Smooth muscle cell (in vitro differentiated cells): ENCODE results near the gene CNTN2. TPM values are rescaled to one million over a fixed set of nuclear protein-coding genes. Genes with fewer than 3 reads are reported as not detected.

Experiments
- DNase-seq: peaks from one replicate; lab custom pipeline; 2025; ENCODE audit not compliant: unreplicated experiment; lab: John Stamatoyannopoulos, UW
- H2AFZ ChIP-seq: fragments of 200-600 bp; sonication (generic); 2 replicates; pipeline ENCODE4 v1.6.0; 2016; ENCODE audit warnings: antibody characterized with exemption, low read depth, mild to moderate bottlenecking
- H3F3A ChIP-seq: fragments of 200-600 bp; sonication (generic); 2 replicates; pipeline ENCODE4 v1.6.0; 2017; ENCODE audit warnings: antibody characterized with exemption, low read depth
- H3K27ac ChIP-seq: fragments of 200-600 bp; sonication (generic); 2 replicates; pipeline ENCODE4 v1.5.1; 2016; ENCODE audit warnings: low read depth, mild to moderate bottlenecking
- H3K27me3 ChIP-seq: fragments of 200-600 bp; sonication (generic); 2 replicates; pipeline ENCODE4 v1.6.1; 2016; ENCODE audit warnings: low read depth, mild to moderate bottlenecking
- H3K36me3 ChIP-seq: fragments of 200-600 bp; sonication (generic); 2 replicates; pipeline ENCODE4 v1.5.1; 2016; ENCODE audit warnings: low read depth
- H3K4me1 ChIP-seq: fragments of 200-600 bp; sonication (generic); 2 replicates; pipeline ENCODE4 v1.5.1; 2016; ENCODE audit warnings: low read depth
- H3K4me2 ChIP-seq: fragments of 200-600 bp; sonication (generic); 2 replicates; pipeline ENCODE4 v1.6.0; 2016; ENCODE audit warnings: mild to moderate bottlenecking
- H3K4me3 ChIP-seq: fragments of 200-600 bp; sonication (generic); 2 replicates; pipeline ENCODE4 v1.5.1; 2016; ENCODE audit warnings: mild to moderate bottlenecking
- H3K79me2 ChIP-seq: fragments of 200-600 bp; sonication (generic); 2 replicates; pipeline ENCODE4 v1.6.0; 2016; ENCODE audit warnings: low read depth, mild to moderate bottlenecking
- H3K9ac ChIP-seq: fragments of 200-600 bp; sonication (generic); 2 replicates; pipeline ENCODE4 v1.6.0; 2016; ENCODE audit warnings: low read depth
- H3K9me3 ChIP-seq: fragments of 200-600 bp; sonication (generic); replicated peaks from 2 replicates; pipeline ENCODE4 v1.5.1; 2016; ENCODE audit warnings: low read depth
- H4K20me1 ChIP-seq: fragments of 200-600 bp; sonication (generic); 2 replicates; pipeline ENCODE4 v1.6.0; 2016; ENCODE audit warnings: low read depth
- CTCF ChIP-seq: fragments of 200-600 bp; sonication (generic); IDR thresholded peaks from 2 replicates; pipeline ENCODE4 v1.5.1; 2017; ENCODE audit warnings: borderline replicate concordance, mild to moderate bottlenecking, antibody characterized with exemption; ENCODE audit not compliant: insufficient read depth, poor library complexity, severe bottlenecking
- whole genome bisulfite sequencing: methylation state at CpG from one replicate; pipeline ENCODE4 v1.1.7; 2016; ENCODE audit warnings: low lambda C conversion rate; 5-methylcytosine and 5-hydroxymethylcytosine counted together
- polyA plus RNA-seq: library from polyadenylated mRNA; unstranded; fragments of >200 nt; fragmentation: Nextera tagmentation; extraction: Ambion mirVana; gene quantifications from 2 replicates; pipeline ENCODE4 v1.2.1, GENCODE V29; 2016
- total RNA-seq: library from RNA; depleted of rRNA; stranded (reverse); fragments of >200 nt; gene quantifications from 2 replicates; pipeline ENCODE4 v1.2.3, GENCODE V29; 2014

CNTN2 gene
- total and polyA plus RNA-seq, 2 experiments from 2014 or later, result not detected

- Histone ChIP-seq H3K27me3 (no peaks in the 10 kb centered on the region), H3K9ac (no peak overlapping the region), H3K4me3 (no peak overlapping the region), H4K20me1 (no peaks in the 10 kb centered on the region), H3K9me3 (no peaks in the 10 kb centered on the region), H3K4me2 (no peak overlapping the region), H3K36me3 (no peaks in the 10 kb centered on the region), H2AFZ (no peak overlapping the region), H3K27ac (no peak overlapping the region), H3K79me2 (no peaks in the 10 kb centered on the region), H3K4me1 (no peaks in the 10 kb centered on the region), H3F3A (no peaks in the 10 kb centered on the region)
- WGBS, result 78% methylated on average over 4 of the region's 4 CpGs
- no peak for TF ChIP-seq CTCF
- DNase-seq, result no peak
These were observed 33.3 kb downstream of the CNTN2 start for GRCh38 chr1:205076245-205076761.

- Histone ChIP-seq H3K4me1 (no peaks in the 10 kb centered on the region), H3K4me3 (no peak overlapping the region), H3K27ac (no peak overlapping the region), H3K79me2 (no peaks in the 10 kb centered on the region), H2AFZ (no peak overlapping the region), H3F3A (no peaks in the 10 kb centered on the region), H3K9me3 (no peaks in the 10 kb centered on the region), H4K20me1 (no peaks in the 10 kb centered on the region), H3K9ac (no peak overlapping the region), H3K27me3 (no peaks in the 10 kb centered on the region), H3K4me2 (no peak overlapping the region), H3K36me3 (no peaks in the 10 kb centered on the region)
- TF ChIP-seq CTCF, result no peak
- DNase-seq, result no peak
- WGBS, result 95% methylated on average over 7 of the region's 7 CpGs
These were observed 34.3 kb downstream of the CNTN2 start for GRCh38 chr1:205077158-205077933.

- Histone ChIP-seq H3K27me3 (no peaks in the 10 kb centered on the region), H3K36me3 (no peaks in the 10 kb centered on the region), H3F3A (no peaks in the 10 kb centered on the region), H3K4me2 (no peak overlapping the region), H3K27ac (no peak overlapping the region), H3K9ac (no peak overlapping the region), H3K79me2 (no peaks in the 10 kb centered on the region), H3K9me3 (no peaks in the 10 kb centered on the region), H2AFZ (no peak overlapping the region), H3K4me3 (no peak overlapping the region), H3K4me1 (no peaks in the 10 kb centered on the region), H4K20me1 (no peaks in the 10 kb centered on the region)
- no peak for DNase-seq
- WGBS, result 92% methylated on average over 1 of the region's 1 CpG
- TF ChIP-seq CTCF, result no peak
These were observed 34.9 kb downstream of the CNTN2 start for GRCh38 chr1:205077934-205078311.

GRCh38 chr1:205082431-205082830 is 39.4 kb downstream of the CNTN2 start:
- WGBS, result 91% methylated on average over 4 of the region's 4 CpGs
- no peak overlapping the region for H3K4me2 ChIP-seq
- H3K27me3 ChIP-seq, result no peaks in the 10 kb centered on the region
- H3K9me3 ChIP-seq, result no peaks in the 10 kb centered on the region
- H3F3A ChIP-seq, result no peaks in the 10 kb centered on the region
- TF ChIP-seq CTCF, result no peak
- no peak overlapping the region for H3K4me3 ChIP-seq
- DNase-seq, result no peak
- no peaks in the 10 kb centered on the region for H4K20me1 ChIP-seq
- H3K27ac ChIP-seq, result no peak overlapping the region
- H3K9ac ChIP-seq, result no peak overlapping the region
- H3K79me2 ChIP-seq, result no peaks in the 10 kb centered on the region
- H3K36me3 ChIP-seq, result no peaks in the 10 kb centered on the region
- H3K4me1 ChIP-seq, result no peaks in the 10 kb centered on the region
- H2AFZ ChIP-seq, result no peak overlapping the region
